T-helper 1 cell treated with Interleukin-12 subunit alpha and Interleukin-12 subunit beta and Interleukin-4 antibody, amounts not matched to agents 30 μg/mL and 1 μg/mL, for 36 hours (primary cell): ENCODE data around the gene TNFSF9.

Experiments
- H3K27ac Mint-ChIP-seq: one replicate; pipeline ENCODE4 v1.8.0; 2021; ENCODE audit warnings: mild to moderate bottlenecking, mixed read lengths
- H3K27me3 Mint-ChIP-seq: one replicate; pipeline ENCODE4 v1.8.0; 2021; ENCODE audit warnings: low read depth, mixed read lengths
- H3K36me3 Mint-ChIP-seq: one replicate; pipeline ENCODE4 v1.8.0; 2021; ENCODE audit warnings: low read depth, mixed read lengths
- H3K4me1 Mint-ChIP-seq: one replicate; pipeline ENCODE4 v1.8.0; 2021; ENCODE audit warnings: low read depth, mixed read lengths
- H3K4me3 Mint-ChIP-seq: one replicate; pipeline ENCODE4 v1.8.0; 2021; ENCODE audit warnings: mild to moderate bottlenecking, moderate library complexity, mixed read lengths
- H3K9me3 Mint-ChIP-seq: one replicate; pipeline ENCODE4 v1.8.0; 2021; ENCODE audit warnings: mixed read lengths

The TNFSF9 gene, protein sequence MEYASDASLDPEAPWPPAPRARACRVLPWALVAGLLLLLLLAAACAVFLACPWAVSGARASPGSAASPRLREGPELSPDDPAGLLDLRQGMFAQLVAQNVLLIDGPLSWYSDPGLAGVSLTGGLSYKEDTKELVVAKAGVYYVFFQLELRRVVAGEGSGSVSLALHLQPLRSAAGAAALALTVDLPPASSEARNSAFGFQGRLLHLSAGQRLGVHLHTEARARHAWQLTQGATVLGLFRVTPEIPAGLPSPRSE

DNA sequence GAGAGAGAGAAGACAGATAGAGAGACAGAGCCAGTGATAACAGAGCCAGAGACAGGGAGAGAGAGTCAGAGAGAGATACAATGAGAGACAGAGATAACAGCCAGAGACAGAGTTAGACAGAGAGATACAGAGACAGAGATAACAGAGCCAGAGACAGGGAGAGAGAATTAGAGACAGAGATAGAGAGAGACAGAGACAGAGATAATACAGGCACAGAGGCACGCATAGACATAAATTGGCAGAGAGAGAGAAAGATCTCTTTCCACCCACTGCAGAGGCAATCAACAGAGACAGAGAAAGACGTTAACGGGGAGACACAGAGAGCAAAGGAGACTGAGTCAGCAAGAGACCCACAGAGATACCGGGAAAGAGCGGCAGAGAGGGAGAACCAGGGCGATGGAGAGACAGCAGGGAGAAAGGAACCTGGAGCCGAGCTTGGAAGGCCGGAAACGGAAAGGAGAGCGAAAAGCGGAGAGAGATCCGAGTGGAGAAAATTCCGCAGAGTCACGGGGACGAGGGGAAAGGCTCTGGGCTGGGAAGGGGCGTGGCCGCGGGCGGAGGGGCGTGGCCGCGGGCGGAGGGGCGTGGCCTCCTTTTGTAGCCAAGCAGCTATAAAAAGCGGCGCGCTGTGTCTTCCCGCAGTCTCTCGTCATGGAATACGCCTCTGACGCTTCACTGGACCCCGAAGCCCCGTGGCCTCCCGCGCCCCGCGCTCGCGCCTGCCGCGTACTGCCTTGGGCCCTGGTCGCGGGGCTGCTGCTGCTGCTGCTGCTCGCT is at the start of gene TNFSF9:
Gene TNFSF9, plus strand, starts transcription at position 641 of the 777 bp plus-strand sequence. Its CDS starts 11 bp downstream, at position 652.
- H3K4me3 Mint-ChIP-seq = peak within 1 kb of the TSS; percentile 90
- peaks cover 35% of the 10 kb centered on the region for H3K27me3 Mint-ChIP-seq
- peak within 1 kb of the TSS; percentile 58 for H3K27ac Mint-ChIP-seq
- peaks cover 31% of the 10 kb centered on the region for H3K4me1 Mint-ChIP-seq
- peaks cover 6% of the 10 kb centered on the region for H3K36me3 Mint-ChIP-seq
- H3K9me3 Mint-ChIP-seq = no peaks in the 10 kb centered on the region

DNA sequence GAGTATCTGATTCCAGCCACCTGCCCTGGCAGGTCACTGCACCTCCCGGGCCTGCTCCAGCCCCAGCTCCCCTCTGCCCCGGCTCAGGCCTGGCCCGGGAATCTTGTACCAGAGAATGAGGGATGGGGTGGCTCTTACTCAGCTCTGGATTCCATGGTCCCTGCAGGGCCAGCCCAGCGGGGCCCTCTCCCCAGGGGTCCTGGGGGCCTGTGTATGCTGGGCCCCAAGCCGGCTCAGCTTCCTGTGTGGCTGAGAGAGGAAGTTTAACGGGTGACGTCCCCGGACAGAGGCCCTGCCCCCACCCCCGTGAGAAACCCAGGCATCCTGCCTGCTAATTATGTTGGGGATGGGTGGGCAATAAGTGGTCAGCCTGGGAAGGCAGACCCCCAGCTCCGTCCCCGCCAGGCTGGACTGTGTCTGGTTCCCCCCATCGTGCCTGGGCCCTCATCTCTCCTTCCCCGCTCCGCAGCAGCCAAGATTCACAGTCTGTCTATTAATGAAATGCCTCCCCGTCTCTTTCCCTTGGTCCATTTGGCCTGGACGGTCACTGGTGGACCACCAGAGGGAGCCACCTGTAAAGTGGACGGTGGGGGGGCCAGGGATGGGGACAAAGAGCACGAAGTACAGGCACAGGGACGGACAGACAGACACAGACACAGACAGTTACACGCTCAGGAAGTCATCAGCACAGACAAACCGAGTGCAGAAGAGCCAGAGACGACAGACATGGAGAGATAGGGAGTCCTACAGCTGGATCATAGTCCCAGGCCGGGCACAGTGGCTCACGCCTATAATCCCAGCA is 49.1 kb upstream of the TNFSF9 start, which contains the start of gene DENND1C:
Gene DENND1C, minus strand, starts transcription at position 247 of the 802 bp plus-strand sequence. Its CDS starts 92 bp downstream, at position 155.
- H3K9me3 Mint-ChIP-seq = no peaks in the 10 kb centered on the region
- peaks cover 25% of the 10 kb centered on the region for H3K4me1 Mint-ChIP-seq
- H3K27me3 Mint-ChIP-seq = no peaks in the 10 kb centered on the region
- peak within 1 kb of the TSS; percentile 98 for H3K4me3 Mint-ChIP-seq
- peaks cover 3% of the 10 kb centered on the region for H3K36me3 Mint-ChIP-seq
- H3K27ac Mint-ChIP-seq = peak within 1 kb of the TSS; percentile 96

DNA sequence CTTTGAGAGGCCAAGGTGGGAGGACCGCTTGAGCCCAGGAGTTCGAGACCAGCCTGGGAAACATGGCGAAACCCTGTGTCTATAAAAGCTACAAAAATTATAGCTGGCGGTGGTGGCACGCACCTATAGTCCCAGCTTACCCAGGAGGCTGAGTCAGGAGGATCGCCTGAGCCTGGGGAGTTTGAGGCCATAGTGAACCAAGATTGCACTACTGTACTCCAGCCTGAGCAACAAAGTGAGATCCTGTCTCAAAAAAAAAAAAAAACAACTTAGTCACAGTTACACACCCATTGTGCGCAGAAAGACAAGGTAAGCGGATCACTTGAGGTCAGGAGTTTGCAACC is 48.5 kb upstream of the TNFSF9 start:
- Mint-ChIP-seq H3K4me3 (peak overlapping the region; percentile 98), H3K27ac (peak overlapping the region; percentile 96), H3K27me3 (no peaks in the 10 kb centered on the region), H3K9me3 (no peaks in the 10 kb centered on the region), H3K4me1 (peaks cover 25% of the 10 kb centered on the region), H3K36me3 (peaks cover 2% of the 10 kb centered on the region)

DNA sequence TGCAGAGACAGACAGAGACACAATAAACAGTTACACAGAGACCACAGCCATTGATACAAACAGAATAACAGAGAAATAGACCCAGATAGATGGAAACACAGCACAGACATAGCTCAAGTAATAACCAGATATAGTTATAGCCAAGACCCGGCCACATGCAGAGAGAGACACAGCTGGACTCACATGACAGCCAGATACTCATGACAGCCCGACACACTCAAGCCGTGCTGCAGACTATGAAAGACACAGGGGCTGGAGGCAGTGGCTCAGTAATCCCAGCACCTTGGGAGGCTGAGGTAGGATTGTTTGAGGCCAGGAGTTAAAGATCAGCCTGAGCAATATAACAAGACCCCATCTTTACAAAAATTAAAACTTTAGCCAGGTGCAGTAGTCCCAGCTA is 47.6 kb upstream of the TNFSF9 start:
- Mint-ChIP-seq H3K27ac (no peak overlapping the region), H3K4me1 (peaks cover 25% of the 10 kb centered on the region), H3K4me3 (no peak overlapping the region), H3K27me3 (no peaks in the 10 kb centered on the region), H3K36me3 (peaks cover 2% of the 10 kb centered on the region), H3K9me3 (no peaks in the 10 kb centered on the region)

DNA sequence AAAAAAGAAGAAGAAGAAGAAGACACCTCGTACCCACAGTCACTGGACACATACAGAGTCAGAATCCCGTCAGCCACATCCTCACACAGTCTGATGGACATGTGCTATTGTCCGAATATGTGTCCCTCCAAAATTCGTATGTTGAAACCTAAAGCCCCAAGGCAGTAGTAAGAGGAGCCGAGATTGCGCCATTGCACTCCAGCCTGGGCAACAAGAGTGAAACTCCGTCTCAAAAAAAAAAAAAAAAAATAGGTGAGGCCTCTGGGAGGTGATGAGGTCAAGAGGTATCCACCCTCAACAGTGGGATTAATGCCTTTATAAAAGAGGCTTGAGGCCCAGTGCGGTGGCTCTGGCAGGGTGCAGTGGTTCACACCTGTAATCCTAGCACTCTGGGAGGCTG is 46.6 kb upstream of the TNFSF9 start:
- Mint-ChIP-seq H3K27me3 (no peaks in the 10 kb centered on the region), H3K27ac (no peak overlapping the region), H3K36me3 (peaks cover 2% of the 10 kb centered on the region), H3K4me1 (peaks cover 26% of the 10 kb centered on the region), H3K4me3 (no peak overlapping the region), H3K9me3 (no peaks in the 10 kb centered on the region)

DNA sequence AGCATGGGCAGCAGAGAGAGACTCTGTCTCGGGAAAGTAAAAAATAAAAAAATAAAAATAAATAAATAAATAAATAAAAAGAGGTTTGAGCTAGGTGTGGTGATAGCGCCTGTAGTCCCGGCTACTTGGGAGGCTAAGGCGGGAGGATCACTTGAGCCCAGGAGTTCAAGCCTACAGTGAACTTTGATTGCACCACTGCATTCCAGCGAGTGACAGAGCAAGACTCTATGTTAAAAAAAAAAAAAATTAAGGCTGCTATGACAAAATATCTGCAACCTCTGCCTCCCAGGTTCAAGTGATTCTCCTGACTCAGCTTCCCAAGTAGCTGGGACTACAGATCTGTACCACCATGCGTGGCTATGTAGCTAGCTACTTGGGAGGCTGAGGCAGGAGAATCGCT is 46.0 kb upstream of the TNFSF9 start:
- Mint-ChIP-seq H3K4me1 (peaks cover 30% of the 10 kb centered on the region), H3K27ac (no peak overlapping the region), H3K36me3 (peaks cover 2% of the 10 kb centered on the region), H3K9me3 (no peaks in the 10 kb centered on the region), H3K27me3 (no peaks in the 10 kb centered on the region), H3K4me3 (no peak overlapping the region)

DNA sequence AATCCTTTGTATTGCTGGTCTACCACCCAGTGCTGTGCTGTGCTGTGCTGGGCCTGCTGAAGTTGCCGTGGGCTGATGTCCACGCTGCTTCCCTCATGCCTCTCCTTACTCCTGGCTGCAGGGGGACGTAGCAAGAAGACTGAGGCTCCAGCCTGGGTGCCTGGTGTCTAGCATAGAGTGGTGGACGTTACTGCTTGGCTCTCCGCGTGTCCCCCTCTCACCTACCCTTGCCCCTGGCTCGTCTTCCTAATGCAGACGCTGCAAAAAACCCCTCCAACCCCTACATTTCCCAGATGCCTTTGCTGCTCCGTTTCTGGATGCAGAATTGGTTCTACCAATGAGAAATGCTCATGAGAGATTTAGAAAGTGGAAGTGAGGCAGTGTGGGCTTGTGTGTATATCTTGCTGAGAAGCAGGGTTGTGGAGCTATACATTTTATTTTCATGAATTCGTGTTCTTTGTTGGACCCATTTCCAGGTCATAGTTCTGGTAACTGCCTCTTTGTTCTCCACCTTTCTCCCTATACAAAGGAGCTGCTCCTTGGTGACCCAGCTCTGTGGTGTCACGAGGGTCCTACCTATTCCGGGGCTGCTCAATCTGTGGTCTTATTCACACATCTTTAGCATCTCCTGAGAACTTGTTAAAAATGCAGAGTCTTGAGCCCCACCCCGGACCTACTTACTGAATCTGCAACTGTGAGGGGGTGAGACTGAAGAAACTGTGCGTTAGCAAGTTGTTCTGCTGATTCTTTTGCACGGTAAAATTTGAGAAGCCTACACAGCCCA is 41.4 kb upstream of the TNFSF9 start:
- H3K27me3 Mint-ChIP-seq = no peaks in the 10 kb centered on the region
- peaks cover 5% of the 10 kb centered on the region for H3K9me3 Mint-ChIP-seq
- peaks cover 9% of the 10 kb centered on the region for H3K4me1 Mint-ChIP-seq
- peak overlapping the region; percentile 56 for H3K4me3 Mint-ChIP-seq
- H3K27ac Mint-ChIP-seq = peak overlapping the region; percentile 57
- H3K36me3 Mint-ChIP-seq = peaks cover 2% of the 10 kb centered on the region

DNA sequence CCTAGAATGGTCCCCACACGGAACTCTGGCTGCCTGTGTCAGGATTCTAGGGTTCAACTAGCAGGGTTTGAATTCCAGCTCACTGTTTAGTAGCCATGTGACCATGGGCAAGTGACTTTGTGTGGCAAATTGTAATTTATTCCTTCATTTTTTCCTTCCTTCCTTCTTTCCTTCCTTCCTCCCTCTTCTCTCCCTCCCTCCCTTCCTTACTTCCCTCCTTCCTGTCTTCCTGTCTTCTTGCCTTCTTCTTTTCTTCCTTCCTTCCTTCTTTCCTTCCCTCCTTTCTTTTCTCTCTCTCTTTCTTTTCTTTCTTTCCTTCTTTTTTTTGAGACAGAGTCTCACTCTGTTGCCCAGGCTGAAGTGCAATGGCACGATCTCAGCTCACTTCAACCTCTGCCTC is 40.7 kb upstream of the TNFSF9 start:
- H3K9me3 Mint-ChIP-seq = peaks cover 5% of the 10 kb centered on the region
- H3K4me3 Mint-ChIP-seq = peak overlapping the region; percentile 56
- H3K36me3 Mint-ChIP-seq = peaks cover 3% of the 10 kb centered on the region
- H3K27me3 Mint-ChIP-seq = no peaks in the 10 kb centered on the region
- peaks cover 9% of the 10 kb centered on the region for H3K4me1 Mint-ChIP-seq
- peak overlapping the region; percentile 37 for H3K27ac Mint-ChIP-seq

DNA sequence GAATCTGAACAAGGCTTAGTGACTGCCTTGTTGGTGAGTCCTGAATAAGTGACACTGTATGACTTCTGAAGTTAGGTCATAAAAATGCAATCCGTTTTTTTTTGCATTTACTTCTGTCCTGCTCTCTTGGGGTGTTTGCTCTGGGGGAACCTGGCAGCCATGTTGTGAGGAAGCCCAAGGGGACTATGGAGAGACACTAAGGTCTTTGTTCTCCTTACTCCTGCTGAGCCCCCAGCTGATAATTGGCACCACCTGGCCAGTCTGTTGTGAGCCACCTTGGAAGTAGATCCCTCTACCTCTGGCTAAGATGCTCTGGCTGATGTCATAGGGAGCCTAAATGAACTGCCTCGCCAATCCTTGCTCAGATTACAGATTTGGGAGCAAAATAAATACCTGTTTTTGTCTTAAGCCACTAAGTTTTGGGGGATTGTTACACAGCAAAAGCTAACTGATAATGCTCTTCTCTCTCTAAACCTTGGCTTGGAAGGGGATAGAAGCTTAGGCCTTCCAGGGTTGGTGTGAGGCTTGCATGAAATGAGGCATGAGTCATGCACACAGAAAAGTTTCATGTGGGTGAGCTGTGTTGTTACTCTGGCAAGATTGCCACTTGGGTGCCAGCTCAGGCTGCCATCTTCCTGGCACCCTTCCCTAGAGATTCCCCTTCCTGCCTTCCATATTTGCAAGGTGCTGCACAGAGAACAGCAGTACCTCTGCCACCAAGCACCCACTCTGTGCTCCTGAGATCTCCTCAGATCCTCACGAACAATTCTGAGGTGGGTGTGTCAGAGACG is 38.8 kb upstream of the TNFSF9 start:
- peaks cover 5% of the 10 kb centered on the region for H3K9me3 Mint-ChIP-seq
- no peak overlapping the region for H3K4me3 Mint-ChIP-seq
- H3K27ac Mint-ChIP-seq = no peak overlapping the region
- H3K36me3 Mint-ChIP-seq = peaks cover 3% of the 10 kb centered on the region
- peaks cover 9% of the 10 kb centered on the region for H3K4me1 Mint-ChIP-seq
- H3K27me3 Mint-ChIP-seq = no peaks in the 10 kb centered on the region

DNA sequence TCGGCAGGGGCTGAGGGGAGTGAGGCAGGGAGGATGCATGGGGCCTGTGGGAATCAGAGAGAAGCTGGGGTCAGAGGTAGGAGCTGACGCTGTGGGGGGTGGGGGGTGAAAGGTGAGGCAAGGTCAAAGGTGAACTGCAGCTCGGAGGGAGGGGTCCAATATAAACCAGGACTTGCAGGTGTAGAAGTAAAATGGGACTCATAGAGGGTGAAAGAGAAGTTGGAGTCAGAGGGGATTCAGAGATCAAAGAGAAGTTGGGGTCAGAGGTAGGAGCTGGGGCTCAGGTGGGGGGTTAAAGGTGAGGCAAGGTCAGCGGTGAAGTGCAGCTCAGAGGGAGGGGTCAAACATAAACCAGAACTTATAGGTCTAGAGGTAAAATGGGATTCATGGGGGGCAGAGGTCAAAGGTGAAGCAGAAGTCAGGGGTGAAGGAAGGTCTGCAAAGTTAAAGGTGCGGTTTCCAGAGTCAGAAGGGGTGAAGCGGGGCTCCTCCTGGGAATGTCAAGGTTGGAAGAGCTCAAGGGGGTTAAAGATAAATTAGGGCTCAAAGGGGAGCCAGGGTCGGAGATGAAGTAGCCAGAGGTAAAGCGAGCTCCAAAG is 36.3 kb upstream of the TNFSF9 start:
- peaks cover 5% of the 10 kb centered on the region for H3K9me3 Mint-ChIP-seq
- H3K27ac Mint-ChIP-seq = no peak overlapping the region
- no peak overlapping the region for H3K4me3 Mint-ChIP-seq
- H3K4me1 Mint-ChIP-seq = peaks cover 11% of the 10 kb centered on the region
- H3K27me3 Mint-ChIP-seq = no peaks in the 10 kb centered on the region
- peaks cover 3% of the 10 kb centered on the region for H3K36me3 Mint-ChIP-seq

DNA sequence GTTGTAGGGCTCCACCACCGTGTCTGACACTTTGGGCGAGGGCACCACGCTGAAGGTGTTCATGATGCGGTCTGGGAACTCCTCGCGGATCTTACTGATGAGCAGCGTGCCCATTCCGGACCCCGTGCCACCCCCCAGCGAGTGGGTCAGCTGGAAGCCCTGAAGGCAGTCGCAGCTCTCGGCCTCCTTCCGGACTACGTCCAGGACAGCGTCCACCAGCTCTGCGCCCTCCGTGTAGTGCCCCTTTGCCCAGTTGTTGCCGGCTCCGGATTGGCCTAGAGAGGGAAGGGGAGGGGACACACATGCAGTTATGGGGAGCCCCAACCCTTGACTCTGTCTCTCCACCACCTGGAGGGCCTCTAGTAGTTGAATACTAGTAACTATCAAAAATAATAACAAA is 34.9 kb upstream of the TNFSF9 start:
- Mint-ChIP-seq H3K4me1 (peaks cover 9% of the 10 kb centered on the region), H3K27ac (no peak overlapping the region), H3K36me3 (peaks cover 3% of the 10 kb centered on the region), H3K9me3 (peaks cover 5% of the 10 kb centered on the region), H3K4me3 (no peak overlapping the region), H3K27me3 (peaks cover 7% of the 10 kb centered on the region)

DNA sequence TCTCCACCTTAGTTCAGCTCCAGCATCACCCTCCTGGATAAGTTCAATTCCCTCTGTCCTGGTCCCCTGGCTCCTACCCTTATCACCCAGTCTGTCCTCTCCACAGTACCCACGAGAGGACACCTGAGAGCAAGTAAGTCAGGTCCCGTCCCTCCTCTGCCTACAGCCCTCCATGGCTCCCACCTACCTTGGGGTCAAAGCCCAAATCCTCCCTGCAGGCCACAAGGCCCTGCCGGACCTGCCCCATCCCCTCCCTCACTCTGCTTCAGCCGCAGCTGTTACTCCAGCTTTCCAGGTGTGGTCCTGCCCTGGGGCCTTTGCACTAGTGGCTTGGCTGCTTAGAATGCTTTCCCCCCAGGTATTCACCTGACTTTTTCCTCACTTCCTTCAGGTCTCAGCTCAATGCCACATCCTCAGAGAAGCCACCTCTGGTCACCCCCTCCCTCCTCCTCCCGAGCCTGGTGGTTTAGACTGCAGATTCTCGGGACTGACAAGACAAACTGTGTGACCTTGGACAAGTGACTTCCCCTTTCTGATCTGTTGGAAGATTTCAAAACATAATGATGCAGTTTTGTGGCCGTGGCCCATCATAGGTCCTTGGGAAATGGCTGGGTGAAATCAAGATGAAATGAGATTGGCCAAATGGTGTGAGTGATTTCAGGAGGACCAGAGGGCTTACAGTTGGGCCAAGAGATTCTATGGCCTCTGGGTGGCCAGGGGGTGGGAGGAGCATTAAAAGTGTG is 32.4 kb upstream of the TNFSF9 start:
- Mint-ChIP-seq H3K27me3 (peaks cover 18% of the 10 kb centered on the region), H3K4me1 (peaks cover 12% of the 10 kb centered on the region), H3K9me3 (no peaks in the 10 kb centered on the region), H3K27ac (no peak overlapping the region), H3K4me3 (no peak overlapping the region), H3K36me3 (peaks cover 2% of the 10 kb centered on the region)
